ENCODE results near the gene SIAH3. TPM values are rescaled to one million over a fixed set of nuclear protein-coding genes. Genes with fewer than 3 reads are reported as not detected.

Gene SIAH3
- total and polyA plus RNA-seq, 7 donors, result 0.01 TPM; not detected in 6

- H3K9me3 ChIP-seq, result no peaks in the 10 kb centered on the region
- no peaks in the 10 kb centered on the region for H3K27me3 ChIP-seq
- H3K27ac ChIP-seq, result no peak overlapping the region
- 8 to 17% methylated on average over 6 of the region's 6 CpGs for WGBS, 2 donors
- no peaks in the 10 kb centered on the region for H3K36me3 ChIP-seq
- no peak overlapping the region for H3K4me3 ChIP-seq
- peaks cover 0 to 9% (median 5%) of the 10 kb centered on the region in 4 donors for H3K4me1 ChIP-seq
- DNase-seq, result no peak
- intact Hi-C loops (cut with DNase I), result no loop called here
- TF ChIP-seq EP300 (IDR thresholded peaks at IDR 0.05) (no peak), CTCF (IDR thresholded peaks at IDR 0.05) (no peak), POLR2A (IDR thresholded peaks at IDR 0.05) (no peak), POLR2AphosphoS5 (IDR thresholded peaks at IDR 0.05) (no peak)
Observed at GRCh38 chr13:45786293-45786920, 65.1 kb downstream of the SIAH3 start.

GRCh38 chr13:45784755-45785675, 66.5 kb downstream of the SIAH3 start:
- Histone ChIP-seq H3K9me3 (no peaks in the 10 kb centered on the region), H3K27me3 (no peaks in the 10 kb centered on the region), H3K4me1 (peaks cover 0 to 13% (median 10%) of the 10 kb centered on the region in 4 donors), H3K36me3 (no peaks in the 10 kb centered on the region), H3K4me3 (no peak overlapping the region), H3K27ac (no peak overlapping the region)
- TF ChIP-seq POLR2AphosphoS5 (IDR thresholded peaks at IDR 0.05) (no peak), EP300 (IDR thresholded peaks at IDR 0.05) (no peak), CTCF (IDR thresholded peaks at IDR 0.05) (no peak), POLR2A (IDR thresholded peaks at IDR 0.05) (no peak)
- WGBS, 2 donors, result 78 to 86% methylated on average over 10 of the region's 10 CpGs
- DNase-seq, result no peak
- intact Hi-C loops (cut with DNase I), result no loop called here

GRCh38 chr13:45783346-45784043, 68.1 kb downstream of the SIAH3 start:
- Histone ChIP-seq H3K36me3 (no peaks in the 10 kb centered on the region), H3K9me3 (no peaks in the 10 kb centered on the region), H3K4me1 (peaks cover 0 to 13% (median 10%) of the 10 kb centered on the region in 4 donors), H3K27me3 (no peaks in the 10 kb centered on the region), H3K4me3 (no peak overlapping the region), H3K27ac (no peak overlapping the region)
- 96 to 97% methylated on average over 35 of the region's 35 CpGs for WGBS, 2 donors
- no peak for TF ChIP-seq POLR2A (IDR thresholded peaks at IDR 0.05)
- no peak for TF ChIP-seq EP300 (IDR thresholded peaks at IDR 0.05)
- TF ChIP-seq CTCF (IDR thresholded peaks at IDR 0.05), result no peak
- TF ChIP-seq POLR2AphosphoS5 (IDR thresholded peaks at IDR 0.05), result no peak
- intact Hi-C loops (cut with DNase I), result no loop called here
- no peak for DNase-seq

GRCh38 chr13:45782327-45783045, 69.1 kb downstream of the SIAH3 start:
- DNase-seq, result no peak
- TF ChIP-seq POLR2AphosphoS5 (IDR thresholded peaks at IDR 0.05) (no peak), EP300 (IDR thresholded peaks at IDR 0.05) (no peak), POLR2A (IDR thresholded peaks at IDR 0.05) (no peak), CTCF (IDR thresholded peaks at IDR 0.05) (no peak)
- peaks cover 0 to 13% (median 10%) of the 10 kb centered on the region in 4 donors for H3K4me1 ChIP-seq
- no peaks in the 10 kb centered on the region for H3K27me3 ChIP-seq
- no peaks in the 10 kb centered on the region for H3K9me3 ChIP-seq
- 35 to 58% methylated on average over 9 of the region's 9 CpGs for WGBS, 2 donors
- H3K27ac ChIP-seq, result no peak overlapping the region
- H3K4me3 ChIP-seq, result no peak overlapping the region
- H3K36me3 ChIP-seq, result no peaks in the 10 kb centered on the region
- intact Hi-C loops (cut with DNase I), result no loop called here

Data from sigmoid colon (tissue), 7 donors.